HFFc6 (cell line): Measurements from ENCODE around the gene IGF2. TPM values are rescaled to one million over a fixed set of nuclear protein-coding genes. Genes with fewer than 3 reads are reported as not detected.

Experiments used
- DNase-seq: peaks from one replicate; pipeline ENCODE4 v3.0.0-alpha.2; 2018
- H3K27ac Mint-ChIP-seq: 2 replicates; pipeline ENCODE4 v1.8.0; 2020; ENCODE audit warnings: mild to moderate bottlenecking, mixed read lengths
- H3K27me3 Mint-ChIP-seq: 2 replicates; pipeline ENCODE4 v1.8.0; 2021; ENCODE audit warnings: mild to moderate bottlenecking, moderate library complexity, mixed read lengths; ENCODE audit not compliant: insufficient read depth
- H3K36me3 Mint-ChIP-seq: 2 replicates; pipeline ENCODE4 v1.8.0; 2021; ENCODE audit warnings: low read depth, mixed read lengths
- H3K4me1 Mint-ChIP-seq: 2 replicates; pipeline ENCODE4 v1.8.0; 2020; ENCODE audit warnings: low read depth, mixed read lengths
- H3K4me3 Mint-ChIP-seq: 2 replicates; pipeline ENCODE4 v1.8.0; 2020; ENCODE audit warnings: mild to moderate bottlenecking, moderate library complexity, mixed read lengths
- H3K9me3 Mint-ChIP-seq: 2 replicates; pipeline ENCODE4 v1.8.0; 2020; ENCODE audit warnings: mild to moderate bottlenecking, mixed read lengths
- CTCF ChIP-seq: fragments of 200-600 bp; sonication (generic); IDR thresholded peaks from 2 replicates; pipeline ENCODE4 v1.5.0; 2021; ENCODE audit warnings: antibody characterized with exemption, mild to moderate bottlenecking
- total RNA-seq, 6 experiments: library from RNA; stranded (reverse); fragmentation: NEBNext Ultra II Directional; extraction: Animal tissue kit (Norgen Biotek cat#: 25700); gene quantifications; 2 replicates in 1 of 6; 3 replicates in 5 of 6; pipeline ENCODE4 v1.2.3, GENCODE V29; 2021

The IGF2 gene
- total RNA-seq, 6 experiments from 2014 or later: 0.90 to 2.6 (median 2.0) TPM

GRCh38 chr11:2136209-2136951 is 2.8 kb downstream of the IGF2 start:
- H3K27ac Mint-ChIP-seq: no peak overlapping the region
- no peak for TF ChIP-seq CTCF
- no peaks in the 10 kb centered on the region for H3K4me1 Mint-ChIP-seq
- no peak overlapping the region for H3K4me3 Mint-ChIP-seq
- peaks cover 50% of the 10 kb centered on the region for H3K27me3 Mint-ChIP-seq
- no peak for DNase-seq
- H3K9me3 Mint-ChIP-seq: no peaks in the 10 kb centered on the region
- H3K36me3 Mint-ChIP-seq: no peaks in the 10 kb centered on the region

- DNase-seq: no peak
- no peaks in the 10 kb centered on the region for H3K36me3 Mint-ChIP-seq
- TF ChIP-seq CTCF: no peak
- no peaks in the 10 kb centered on the region for H3K9me3 Mint-ChIP-seq
- no peaks in the 10 kb centered on the region for H3K4me1 Mint-ChIP-seq
- peaks cover 47% of the 10 kb centered on the region for H3K27me3 Mint-ChIP-seq
- no peak overlapping the region for H3K4me3 Mint-ChIP-seq
- no peak overlapping the region for H3K27ac Mint-ChIP-seq
These were observed 3.5 kb downstream of the IGF2 start for GRCh38 chr11:2135648-2136201.

GRCh38 chr11:2135018-2135569 is 4.1 kb downstream of the IGF2 start:
- no peaks in the 10 kb centered on the region for H3K9me3 Mint-ChIP-seq
- H3K36me3 Mint-ChIP-seq: no peaks in the 10 kb centered on the region
- H3K27ac Mint-ChIP-seq: no peak overlapping the region
- peaks cover 47% of the 10 kb centered on the region for H3K27me3 Mint-ChIP-seq
- no peaks in the 10 kb centered on the region for H3K4me1 Mint-ChIP-seq
- no peak for DNase-seq
- no peak overlapping the region for H3K4me3 Mint-ChIP-seq
- no peak for TF ChIP-seq CTCF

GRCh38 chr11:2134022-2135010 is 4.9 kb downstream of the IGF2 start:
- H3K27me3 Mint-ChIP-seq: peaks cover 49% of the 10 kb centered on the region
- H3K27ac Mint-ChIP-seq: no peak overlapping the region
- no peaks in the 10 kb centered on the region for H3K4me1 Mint-ChIP-seq
- H3K9me3 Mint-ChIP-seq: no peaks in the 10 kb centered on the region
- no peak for TF ChIP-seq CTCF
- no peak for DNase-seq
- no peaks in the 10 kb centered on the region for H3K36me3 Mint-ChIP-seq
- no peak overlapping the region for H3K4me3 Mint-ChIP-seq

GRCh38 chr11:2133241-2134021 is 5.8 kb downstream of the IGF2 start:
- DNase-seq: no peak
- H3K9me3 Mint-ChIP-seq: no peaks in the 10 kb centered on the region
- H3K4me1 Mint-ChIP-seq: no peaks in the 10 kb centered on the region
- H3K4me3 Mint-ChIP-seq: no peak overlapping the region
- H3K36me3 Mint-ChIP-seq: no peaks in the 10 kb centered on the region
- no peak overlapping the region for H3K27ac Mint-ChIP-seq
- H3K27me3 Mint-ChIP-seq: peaks cover 52% of the 10 kb centered on the region
- TF ChIP-seq CTCF: no peak
